GM12864 (cell line): ENCODE results near the gene SLC49A4.

Experiments used
- DNase-seq: peaks from one replicate; pipeline ENCODE4 v3.0.0-alpha.2; 2011; ENCODE audit warnings: low read depth
- H3K4me3 ChIP-seq: 2 replicates; pipeline ENCODE4 v1.5.1; 2011; ENCODE audit warnings: mild to moderate bottlenecking, low read depth, low read length, control low read depth
- CTCF ChIP-seq: IDR thresholded peaks from 2 replicates; pipeline ENCODE4 v1.5.1; 2011; ENCODE audit warnings: low read depth, mild to moderate bottlenecking, moderate library complexity, low read length, control low read depth, inconsistent platforms; ENCODE audit errors: missing control alignments

SLC49A4 gene

GRCh38 chr3:122903171-122903570 is 108.3 kb downstream of the SLC49A4 start:
- no peak for DNase-seq
- H3K4me3 ChIP-seq = no peak overlapping the region
- TF ChIP-seq CTCF = no peak

- DNase-seq = no peak
- H3K4me3 ChIP-seq = no peak overlapping the region
- no peak for TF ChIP-seq CTCF
Observed at GRCh38 chr3:122907471-122907870, 112.6 kb downstream of the SLC49A4 start.

- DNase-seq = no peak
- no peak for TF ChIP-seq CTCF
- H3K4me3 ChIP-seq = no peak overlapping the region
Observed at GRCh38 chr3:122908251-122908650, 113.4 kb downstream of the SLC49A4 start.

GRCh38 chr3:122911901-122912300 is 117.0 kb downstream of the SLC49A4 start:
- DNase-seq = no peak
- TF ChIP-seq CTCF = no peak
- no peak overlapping the region for H3K4me3 ChIP-seq

- no peak for TF ChIP-seq CTCF
- DNase-seq = no peak
- H3K4me3 ChIP-seq = no peak overlapping the region
Observed at GRCh38 chr3:122912772-122913538, 118.1 kb downstream of the SLC49A4 start.

GRCh38 chr3:122913539-122914100 is 118.8 kb downstream of the SLC49A4 start:
- no peak for TF ChIP-seq CTCF
- H3K4me3 ChIP-seq = no peak overlapping the region
- DNase-seq = no peak
